Neural progenitor cell (in vitro differentiated cells): ENCODE data around the gene ZNF79. TPM values are rescaled to one million over a fixed set of nuclear protein-coding genes. Genes with fewer than 3 reads are reported as not detected.

ENCODE experiments used
- DNase-seq: peaks from one replicate; pipeline ENCODE4 v3.0.0-alpha.2; 2016; ENCODE audit warnings: low spot score
- H2AFZ ChIP-seq: fragments of 200-600 bp; sonication (generic); replicated peaks from 2 replicates; pipeline ENCODE4 v1.6.1; 2016; ENCODE audit warnings: antibody characterized with exemption
- H3F3A ChIP-seq: fragments of 200-600 bp; sonication (generic); 2 replicates; pipeline ENCODE4 v1.6.1; 2016; ENCODE audit warnings: antibody characterized with exemption, low read depth
- H3K27ac ChIP-seq: fragments of 200-600 bp; sonication (generic); 2 replicates; pipeline ENCODE4 v1.5.1; 2016; ENCODE audit warnings: mild to moderate bottlenecking
- H3K27me3 ChIP-seq: fragments of 200-600 bp; sonication (generic); 2 replicates; pipeline ENCODE4 v1.6.1; 2016; ENCODE audit warnings: mild to moderate bottlenecking, moderate library complexity
- H3K36me3 ChIP-seq: fragments of 200-600 bp; sonication (generic); 2 replicates; pipeline ENCODE4 v1.5.1; 2016
- H3K4me1 ChIP-seq: fragments of 200-600 bp; sonication (generic); 2 replicates; pipeline ENCODE4 v1.6.1; 2016; ENCODE audit warnings: mixed run types
- H3K4me2 ChIP-seq: fragments of 200-600 bp; sonication (generic); 2 replicates; pipeline ENCODE4 v1.6.1; 2016
- H3K4me3 ChIP-seq: fragments of 200-600 bp; sonication (generic); 2 replicates; pipeline ENCODE4 v1.5.1; 2016
- H3K79me2 ChIP-seq: fragments of 200-600 bp; sonication (generic); 2 replicates; pipeline ENCODE4 v1.6.1; 2016; ENCODE audit warnings: low read depth
- H3K9ac ChIP-seq: fragments of 200-600 bp; sonication (generic); 2 replicates; pipeline ENCODE4 v1.6.1; 2016
- H3K9me3 ChIP-seq: fragments of 200-600 bp; sonication (generic); 2 replicates; pipeline ENCODE4 v1.5.1; 2016; ENCODE audit warnings: low read depth
- H4K20me1 ChIP-seq: fragments of 200-600 bp; sonication (generic); 2 replicates; pipeline ENCODE4 v1.6.1; 2016; ENCODE audit warnings: low read depth
- H3K27ac Mint-ChIP-seq: 3 replicates; pipeline ENCODE4 v1.8.0; 2021; ENCODE audit warnings: mixed read lengths
- H3K27me3 Mint-ChIP-seq: 2 replicates; pipeline ENCODE4 v1.8.0; 2022; ENCODE audit warnings: low read depth, mild to moderate bottlenecking, inconsistent platforms, moderate library complexity, mixed read lengths; ENCODE audit not compliant: insufficient read depth
- H3K36me3 Mint-ChIP-seq: 3 replicates; pipeline ENCODE4 v1.8.0; 2021; ENCODE audit warnings: mixed read lengths
- H3K4me1 Mint-ChIP-seq: 3 replicates; pipeline ENCODE4 v1.8.0; 2021; ENCODE audit warnings: mixed read lengths
- H3K4me3 Mint-ChIP-seq: 3 replicates; pipeline ENCODE4 v1.8.0; 2021; ENCODE audit warnings: mild to moderate bottlenecking, moderate library complexity, mixed read lengths
- H3K9me3 Mint-ChIP-seq: 3 replicates; pipeline ENCODE4 v1.8.0; 2020; ENCODE audit warnings: mixed read lengths
- CTCF ChIP-seq: fragments of 200-600 bp; sonication (generic); IDR thresholded peaks from 2 replicates; pipeline ENCODE4 v1.5.1; 2017; ENCODE audit warnings: antibody characterized with exemption, mild to moderate bottlenecking
- EZH2 ChIP-seq: fragments of 200-600 bp; sonication (generic); IDR thresholded peaks from 2 replicates; pipeline ENCODE4 v1.6.1; 2017; ENCODE audit warnings: antibody characterized with exemption, mild to moderate bottlenecking, moderate library complexity
- EZH2phosphoT487 ChIP-seq: fragments of 200-600 bp; sonication (generic); IDR thresholded peaks from 2 replicates; pipeline ENCODE4 v1.6.1; 2017; ENCODE audit warnings: antibody characterized with exemption
- total RNA-seq: library from RNA; depleted of rRNA; stranded (reverse); fragments of >200 nt; gene quantifications from 2 replicates; pipeline ENCODE4 v1.2.3, GENCODE V29; 2015; ENCODE audit warnings: low replicate concordance

Gene ZNF79
- total RNA-seq, 1 donor from 2014 or later: 6.7 TPM

DNA sequence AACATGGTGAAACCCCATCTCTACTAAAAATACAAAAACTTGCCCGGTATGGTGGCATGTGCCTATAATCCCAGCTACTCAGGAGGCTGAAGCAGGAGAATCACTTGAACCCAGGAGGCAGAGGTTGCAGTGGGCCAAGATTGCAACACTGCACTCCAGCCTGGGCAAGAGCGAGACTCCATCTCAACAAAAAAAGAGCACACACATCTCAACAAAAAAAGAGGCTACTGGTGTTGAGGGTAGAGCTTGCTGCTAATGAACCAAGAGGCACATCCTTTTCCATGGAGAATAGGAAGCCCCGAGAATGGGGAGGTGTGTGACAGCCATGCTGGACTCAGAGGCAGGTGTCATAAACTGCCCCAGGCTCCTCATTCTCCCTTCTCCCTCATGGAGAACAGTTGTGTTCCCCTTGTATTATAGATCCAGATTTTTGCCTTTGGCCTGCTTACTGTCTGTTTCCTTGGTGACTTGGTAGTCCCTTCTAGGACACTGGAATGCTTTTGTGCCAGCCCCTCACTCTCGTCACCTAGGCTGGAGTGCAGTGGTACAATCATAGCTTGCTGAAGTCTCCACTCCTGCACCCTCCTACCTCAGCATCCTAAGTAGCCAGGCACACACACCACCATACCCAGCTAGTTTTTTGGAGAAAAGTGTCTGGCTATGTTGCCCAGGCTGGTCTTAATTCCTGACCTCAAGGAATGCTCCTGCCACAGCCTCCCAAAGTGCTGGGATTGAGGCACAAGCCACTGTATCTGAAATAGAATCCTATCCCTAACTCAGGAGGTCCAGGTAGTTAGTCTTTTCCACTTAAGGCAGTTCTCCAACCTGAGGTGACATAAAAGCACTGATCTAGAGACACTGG lies 21.9 kb downstream of the ZNF79 start:
- H3K4me1 ChIP-seq: peaks cover 17% of the 10 kb centered on the region
- peaks cover 41% of the 10 kb centered on the region for H4K20me1 ChIP-seq
- peaks cover 17% of the 10 kb centered on the region for H3K36me3 ChIP-seq
- no peaks in the 10 kb centered on the region for H3K9me3 ChIP-seq
- Mint-ChIP-seq H3K27me3 (peaks cover 4% of the 10 kb centered on the region), H3K9me3 (peaks cover 6% of the 10 kb centered on the region), H3K27ac (no peak overlapping the region), H3K4me3 (no peak overlapping the region), H3K36me3 (peaks cover 64% of the 10 kb centered on the region), H3K4me1 (peaks cover 21% of the 10 kb centered on the region)
- no peak overlapping the region for H3K4me3 ChIP-seq
- peaks cover 72% of the 10 kb centered on the region for H3F3A ChIP-seq
- no peak overlapping the region for H2AFZ ChIP-seq
- H3K79me2 ChIP-seq: peaks cover 41% of the 10 kb centered on the region
- H3K27ac ChIP-seq: peak overlapping the region; percentile 13
- TF ChIP-seq EZH2 (no peak), CTCF (no peak), EZH2phosphoT487 (no peak)
- DNase-seq: no peak
- no peak overlapping the region for H3K9ac ChIP-seq
- H3K27me3 ChIP-seq: no peaks in the 10 kb centered on the region
- no peak overlapping the region for H3K4me2 ChIP-seq

GRCh38 chr9:127446713-127447415 lies 22.7 kb downstream of the ZNF79 start:
- Histone ChIP-seq H3K27me3 (no peaks in the 10 kb centered on the region), H3K4me2 (no peak overlapping the region), H4K20me1 (peaks cover 41% of the 10 kb centered on the region), H2AFZ (no peak overlapping the region), H3K27ac (peak overlapping the region; percentile 62), H3K9me3 (no peaks in the 10 kb centered on the region), H3K9ac (no peak overlapping the region), H3K79me2 (peaks cover 43% of the 10 kb centered on the region), H3K4me3 (no peak overlapping the region), H3F3A (peaks cover 72% of the 10 kb centered on the region), H3K4me1 (peaks cover 17% of the 10 kb centered on the region), H3K36me3 (peaks cover 17% of the 10 kb centered on the region)
- Mint-ChIP-seq H3K27ac (no peak overlapping the region), H3K4me3 (no peak overlapping the region), H3K9me3 (peaks cover 6% of the 10 kb centered on the region), H3K36me3 (peaks cover 63% of the 10 kb centered on the region), H3K4me1 (peaks cover 21% of the 10 kb centered on the region), H3K27me3 (peaks cover 4% of the 10 kb centered on the region)
- no peak for DNase-seq
- TF ChIP-seq CTCF (no peak), EZH2 (no peak), EZH2phosphoT487 (no peak)

- no peak overlapping the region for H3K27ac Mint-ChIP-seq
- Histone ChIP-seq H4K20me1 (peaks cover 41% of the 10 kb centered on the region), H3K9ac (no peak overlapping the region)
Measured at GRCh38 chr9:127447416-127448111, 23.4 kb downstream of the ZNF79 start.

More at GRCh38 chr9:127447416-127448111, 23.4 kb downstream of the ZNF79 start:
- no peak for DNase-seq
- Mint-ChIP-seq H3K9me3 (peaks cover 6% of the 10 kb centered on the region), H3K4me1 (peaks cover 23% of the 10 kb centered on the region), H3K4me3 (no peak overlapping the region), H3K36me3 (peaks cover 61% of the 10 kb centered on the region), H3K27me3 (peaks cover 4% of the 10 kb centered on the region)
- Histone ChIP-seq H3K27me3 (no peaks in the 10 kb centered on the region), H3F3A (peaks cover 72% of the 10 kb centered on the region), H3K4me3 (no peak overlapping the region), H3K4me2 (no peak overlapping the region), H3K79me2 (peaks cover 43% of the 10 kb centered on the region), H2AFZ (no peak overlapping the region), H3K9me3 (no peaks in the 10 kb centered on the region), H3K36me3 (peaks cover 17% of the 10 kb centered on the region), H3K27ac (peak overlapping the region; percentile 62), H3K4me1 (peaks cover 22% of the 10 kb centered on the region)
- TF ChIP-seq EZH2phosphoT487: no peak
- no peak for TF ChIP-seq EZH2
- no peak for TF ChIP-seq CTCF
